Measurements from ENCODE around the gene FYN. TPM values are rescaled to one million over a fixed set of nuclear protein-coding genes. Genes with fewer than 3 reads are reported as not detected.
A peak's percentile ranks its signal among the peaks of the same experiment; 100 is the strongest.

The FYN gene
- total RNA-seq, 1 donor = 106 TPM

DNA sequence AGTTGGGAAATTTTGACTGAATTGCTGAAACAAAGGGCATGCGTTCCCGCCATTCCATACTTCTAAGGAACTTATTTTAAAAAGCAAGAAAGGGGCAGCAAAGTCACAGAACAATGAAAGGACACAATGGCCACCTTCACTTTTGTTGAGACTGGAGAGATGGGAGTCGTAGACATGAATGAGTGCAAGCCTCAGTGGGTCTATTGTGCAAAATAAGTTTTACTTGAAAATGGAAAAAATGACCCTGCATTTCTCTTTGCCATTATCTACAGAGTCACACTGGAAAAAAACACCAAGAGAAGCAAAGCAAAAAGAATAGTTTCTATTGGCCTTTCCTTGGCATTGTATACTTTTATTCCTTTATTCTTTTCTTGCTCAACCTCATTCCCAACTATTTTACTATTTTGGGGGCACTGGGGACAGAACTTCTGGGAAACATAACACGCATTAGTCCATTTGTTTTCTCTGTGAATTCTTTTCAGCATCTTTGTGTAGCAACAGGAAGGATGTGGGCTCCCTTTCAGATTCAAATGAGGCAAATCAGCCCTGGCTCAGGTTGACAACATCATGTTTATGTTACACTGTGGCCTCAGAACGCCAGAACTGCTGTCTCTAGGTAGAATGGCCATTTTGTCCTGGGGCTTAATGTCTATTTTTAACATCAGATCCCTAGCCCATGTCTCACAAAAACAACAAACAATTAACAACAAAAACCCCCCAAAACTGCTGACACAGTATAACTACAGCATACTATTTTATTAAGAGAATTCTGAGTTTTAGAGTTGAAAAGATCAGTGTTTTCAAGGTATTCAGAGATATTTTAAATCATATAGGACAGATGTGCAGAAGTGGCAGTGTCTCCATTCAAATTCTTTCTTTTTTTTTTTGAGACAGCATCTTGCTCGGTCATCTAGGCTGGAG is 122.2 kb downstream of the FYN start:
- Histone ChIP-seq H3K36me3 (ENCODE audit: insufficient read depth, low read length) (no peaks in the 10 kb centered on the region), H3K4me2 (ENCODE audit: insufficient read depth, low read length) (peak overlapping the region; percentile 9), H3K9me3 (ENCODE audit: low read depth, low read length) (no peaks in the 10 kb centered on the region), H3K79me2 (ENCODE audit: insufficient read depth, low read length) (peaks cover 59% of the 10 kb centered on the region), H4K20me1 (ENCODE audit: insufficient read depth, low read length) (no peaks in the 10 kb centered on the region), H3K4me1 (ENCODE audit: insufficient read depth, low read length) (peaks cover 7% of the 10 kb centered on the region), H2AFZ (ENCODE audit: low read length) (peak overlapping the region; percentile 15), H3K4me3 (ENCODE audit: insufficient read depth, low read length) (no peak overlapping the region), H3K27ac (ENCODE audit: low read depth, low read length) (peak overlapping the region; percentile 44), H3K27me3 (ENCODE audit: insufficient read depth, low read length) (no peaks in the 10 kb centered on the region)
- TF ChIP-seq, protein P1, sequence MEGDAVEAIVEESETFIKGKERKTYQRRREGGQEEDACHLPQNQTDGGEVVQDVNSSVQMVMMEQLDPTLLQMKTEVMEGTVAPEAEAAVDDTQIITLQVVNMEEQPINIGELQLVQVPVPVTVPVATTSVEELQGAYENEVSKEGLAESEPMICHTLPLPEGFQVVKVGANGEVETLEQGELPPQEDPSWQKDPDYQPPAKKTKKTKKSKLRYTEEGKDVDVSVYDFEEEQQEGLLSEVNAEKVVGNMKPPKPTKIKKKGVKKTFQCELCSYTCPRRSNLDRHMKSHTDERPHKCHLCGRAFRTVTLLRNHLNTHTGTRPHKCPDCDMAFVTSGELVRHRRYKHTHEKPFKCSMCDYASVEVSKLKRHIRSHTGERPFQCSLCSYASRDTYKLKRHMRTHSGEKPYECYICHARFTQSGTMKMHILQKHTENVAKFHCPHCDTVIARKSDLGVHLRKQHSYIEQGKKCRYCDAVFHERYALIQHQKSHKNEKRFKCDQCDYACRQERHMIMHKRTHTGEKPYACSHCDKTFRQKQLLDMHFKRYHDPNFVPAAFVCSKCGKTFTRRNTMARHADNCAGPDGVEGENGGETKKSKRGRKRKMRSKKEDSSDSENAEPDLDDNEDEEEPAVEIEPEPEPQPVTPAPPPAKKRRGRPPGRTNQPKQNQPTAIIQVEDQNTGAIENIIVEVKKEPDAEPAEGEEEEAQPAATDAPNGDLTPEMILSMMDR (IDR thresholded peaks at IDR 0.05; ENCODE audit: extremely low read depth, low read depth, low read length) = no peak
- no peak for DNase-seq (ENCODE audit: insufficient read length, low spot score, missing footprints)

DNA sequence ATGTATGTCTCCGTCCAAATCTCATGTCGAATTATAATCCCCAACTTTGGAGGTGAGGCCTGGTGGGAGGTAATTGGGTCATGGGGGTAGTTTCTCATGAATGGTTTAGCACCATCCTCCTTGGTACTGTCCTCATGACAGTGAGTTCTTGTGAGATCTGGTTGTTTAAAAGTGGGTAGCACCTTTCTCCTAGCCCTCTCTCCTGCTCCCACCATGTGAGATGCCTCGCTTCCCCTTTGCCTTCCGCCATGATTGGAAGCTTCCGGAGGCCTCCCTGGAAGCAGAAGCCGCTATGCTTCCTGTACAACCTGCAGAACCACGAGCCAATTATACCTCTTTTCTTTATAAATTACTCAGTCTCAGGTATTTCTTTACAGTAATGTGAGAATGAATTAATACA is 123.1 kb downstream of the FYN start:
- H4K20me1 ChIP-seq (ENCODE audit: insufficient read depth, low read length) = no peaks in the 10 kb centered on the region
- no peaks in the 10 kb centered on the region for H3K36me3 ChIP-seq (ENCODE audit: insufficient read depth, low read length)
- peaks cover 15% of the 10 kb centered on the region for H3K4me1 ChIP-seq (ENCODE audit: insufficient read depth, low read length)
- peak overlapping the region; percentile 44 for H3K27ac ChIP-seq (ENCODE audit: low read depth, low read length)
- H3K4me3 ChIP-seq (ENCODE audit: insufficient read depth, low read length) = no peak overlapping the region
- TF ChIP-seq, protein P1 (IDR thresholded peaks at IDR 0.05; ENCODE audit: extremely low read depth, low read depth, low read length) = no peak
- no peaks in the 10 kb centered on the region for H3K27me3 ChIP-seq (ENCODE audit: insufficient read depth, low read length)
- H3K9me3 ChIP-seq (ENCODE audit: low read depth, low read length) = no peaks in the 10 kb centered on the region
- H2AFZ ChIP-seq (ENCODE audit: low read length) = no peak overlapping the region
- H3K4me2 ChIP-seq (ENCODE audit: insufficient read depth, low read length) = no peak overlapping the region
- DNase-seq (ENCODE audit: insufficient read length, low spot score, missing footprints) = no peak
- H3K79me2 ChIP-seq (ENCODE audit: insufficient read depth, low read length) = peaks cover 59% of the 10 kb centered on the region

DNA sequence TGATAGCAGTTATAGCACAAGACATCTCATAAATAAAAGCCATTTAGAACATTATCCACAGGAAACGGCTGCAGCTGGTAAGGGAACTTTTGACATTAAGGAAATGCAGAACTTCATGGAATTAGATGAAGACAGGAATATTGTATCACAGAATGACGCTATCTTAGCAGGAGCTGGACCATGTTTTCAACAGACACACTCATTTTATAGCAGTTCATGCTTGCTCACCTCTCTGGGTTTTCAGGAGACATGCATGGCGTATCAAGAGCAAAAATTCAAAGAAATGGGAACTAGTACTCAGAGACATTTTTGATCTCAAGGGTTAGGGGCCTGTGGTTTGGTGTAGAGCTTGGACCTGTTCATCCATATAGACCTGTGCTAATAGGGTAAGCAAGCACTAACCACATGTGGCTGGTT is 125.0 kb downstream of the FYN start:
- H3K27me3 ChIP-seq (ENCODE audit: insufficient read depth, low read length) = no peaks in the 10 kb centered on the region
- no peak overlapping the region for H3K4me3 ChIP-seq (ENCODE audit: insufficient read depth, low read length)
- no peaks in the 10 kb centered on the region for H3K36me3 ChIP-seq (ENCODE audit: insufficient read depth, low read length)
- TF ChIP-seq, protein P1 (IDR thresholded peaks at IDR 0.05; ENCODE audit: extremely low read depth, low read depth, low read length) = no peak
- no peak for DNase-seq (ENCODE audit: insufficient read length, low spot score, missing footprints)
- H3K4me2 ChIP-seq (ENCODE audit: insufficient read depth, low read length) = no peak overlapping the region
- H4K20me1 ChIP-seq (ENCODE audit: insufficient read depth, low read length) = no peaks in the 10 kb centered on the region
- peaks cover 34% of the 10 kb centered on the region for H3K4me1 ChIP-seq (ENCODE audit: insufficient read depth, low read length)
- H3K27ac ChIP-seq (ENCODE audit: low read depth, low read length) = no peak overlapping the region
- peaks cover 46% of the 10 kb centered on the region for H3K79me2 ChIP-seq (ENCODE audit: insufficient read depth, low read length)
- H2AFZ ChIP-seq (ENCODE audit: low read length) = no peak overlapping the region
- no peaks in the 10 kb centered on the region for H3K9me3 ChIP-seq (ENCODE audit: low read depth, low read length)

DNA sequence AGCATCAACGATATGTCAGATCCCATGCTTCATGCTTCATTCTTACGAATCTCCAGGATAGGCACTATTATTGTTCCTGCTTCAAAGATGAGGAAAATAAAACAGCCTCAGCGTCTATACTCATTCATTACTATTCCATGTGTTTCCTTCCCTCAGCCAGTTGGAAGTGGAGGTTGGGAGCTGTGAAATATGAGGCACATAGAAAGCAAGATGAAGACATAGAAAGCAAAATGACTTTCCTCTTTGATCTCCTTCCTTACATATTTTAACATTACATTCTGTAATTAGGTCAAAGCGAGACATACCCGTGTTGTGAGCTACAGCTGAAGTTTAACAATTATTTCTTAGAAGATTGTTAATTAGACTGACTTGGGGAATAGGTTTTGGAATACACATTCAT is 125.4 kb downstream of the FYN start:
- H4K20me1 ChIP-seq (ENCODE audit: insufficient read depth, low read length) = no peaks in the 10 kb centered on the region
- no peak overlapping the region for H2AFZ ChIP-seq (ENCODE audit: low read length)
- TF ChIP-seq, protein P1 (IDR thresholded peaks at IDR 0.05; ENCODE audit: extremely low read depth, low read depth, low read length) = no peak
- no peaks in the 10 kb centered on the region for H3K9me3 ChIP-seq (ENCODE audit: low read depth, low read length)
- no peak for DNase-seq (ENCODE audit: insufficient read length, low spot score, missing footprints)
- no peaks in the 10 kb centered on the region for H3K27me3 ChIP-seq (ENCODE audit: insufficient read depth, low read length)
- no peak overlapping the region for H3K4me3 ChIP-seq (ENCODE audit: insufficient read depth, low read length)
- peaks cover 46% of the 10 kb centered on the region for H3K79me2 ChIP-seq (ENCODE audit: insufficient read depth, low read length)
- H3K4me2 ChIP-seq (ENCODE audit: insufficient read depth, low read length) = no peak overlapping the region
- peaks cover 37% of the 10 kb centered on the region for H3K4me1 ChIP-seq (ENCODE audit: insufficient read depth, low read length)
- no peak overlapping the region for H3K27ac ChIP-seq (ENCODE audit: low read depth, low read length)
- H3K36me3 ChIP-seq (ENCODE audit: insufficient read depth, low read length) = no peaks in the 10 kb centered on the region
